ENCODE data around the gene MAG.

- TF ChIP-seq CTCF (IDR thresholded peaks at IDR 0.05; ENCODE audit: low read length) = no peak
- TF ChIP-seq EZH2 (IDR thresholded peaks at IDR 0.05; ENCODE audit: borderline replicate concordance, low read length) = no peak
Observed at GRCh38 chr19:35310811-35311465, 19.0 kb downstream of the MAG start.

Data from OCI-LY1 (cell line).